Prostate gland (tissue), 2 donors: ENCODE results near the gene RABGAP1L.

Experiments
- POLR2A ChIP-seq: fragments of 450-650 bp; IDR thresholded peaks from one replicate; pipeline ENCODE4 v1.6.1; 2016; ENCODE audit warnings: antibody characterized with exemption, mild to moderate bottlenecking
- POLR2AphosphoS5 ChIP-seq: sonication (generic); formaldehyde crosslinking; IDR thresholded peaks from one replicate; pipeline ENCODE4 v1.6.1; 2017; ENCODE audit warnings: antibody characterized with exemption
- TF ChIP-seq, protein P1 (sequence below), 4 experiments: fragments of 200-600 bp in 2 of 4; fragments of 450-650 bp in 2 of 4; sonication (generic) in 2 of 4; IDR thresholded peaks; 1 replicate in 3 of 4; 2 replicates in 1 of 4; pipeline ENCODE4 v1.5.1; 2016 to 2019; ENCODE audit warnings: antibody characterized with exemption in 4 of 4, mild to moderate bottlenecking in 2 of 4, moderate library complexity in 2 of 4

DNA sequence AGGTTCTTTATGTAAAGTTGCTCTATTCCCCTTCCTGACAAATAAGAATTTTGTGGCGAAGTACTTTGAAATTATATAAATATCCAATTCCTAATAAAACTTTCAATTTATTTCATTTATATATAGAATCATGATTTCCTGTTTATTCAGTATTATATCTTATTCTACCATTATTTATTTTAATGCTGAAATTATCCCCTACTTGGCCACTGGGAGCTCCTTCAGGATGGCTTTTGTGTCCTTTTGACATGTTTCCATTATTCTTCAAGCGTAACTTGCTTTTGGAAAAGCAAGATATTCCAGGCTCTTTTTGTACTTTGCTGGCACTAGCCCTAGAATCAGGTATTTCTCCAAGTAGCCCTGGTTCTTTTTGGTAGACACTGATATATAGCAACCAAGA lies 773.3 kb downstream of the RABGAP1L start:
- TF ChIP-seq POLR2A, result no peak
- TF ChIP-seq, protein P1, sequence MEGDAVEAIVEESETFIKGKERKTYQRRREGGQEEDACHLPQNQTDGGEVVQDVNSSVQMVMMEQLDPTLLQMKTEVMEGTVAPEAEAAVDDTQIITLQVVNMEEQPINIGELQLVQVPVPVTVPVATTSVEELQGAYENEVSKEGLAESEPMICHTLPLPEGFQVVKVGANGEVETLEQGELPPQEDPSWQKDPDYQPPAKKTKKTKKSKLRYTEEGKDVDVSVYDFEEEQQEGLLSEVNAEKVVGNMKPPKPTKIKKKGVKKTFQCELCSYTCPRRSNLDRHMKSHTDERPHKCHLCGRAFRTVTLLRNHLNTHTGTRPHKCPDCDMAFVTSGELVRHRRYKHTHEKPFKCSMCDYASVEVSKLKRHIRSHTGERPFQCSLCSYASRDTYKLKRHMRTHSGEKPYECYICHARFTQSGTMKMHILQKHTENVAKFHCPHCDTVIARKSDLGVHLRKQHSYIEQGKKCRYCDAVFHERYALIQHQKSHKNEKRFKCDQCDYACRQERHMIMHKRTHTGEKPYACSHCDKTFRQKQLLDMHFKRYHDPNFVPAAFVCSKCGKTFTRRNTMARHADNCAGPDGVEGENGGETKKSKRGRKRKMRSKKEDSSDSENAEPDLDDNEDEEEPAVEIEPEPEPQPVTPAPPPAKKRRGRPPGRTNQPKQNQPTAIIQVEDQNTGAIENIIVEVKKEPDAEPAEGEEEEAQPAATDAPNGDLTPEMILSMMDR (IDR thresholded peaks at IDR 0.05), result no peak
- TF ChIP-seq POLR2AphosphoS5, result no peak
